HFFc6 (cell line): Measurements from ENCODE around the gene HOXA5. TPM values are rescaled to one million over a fixed set of nuclear protein-coding genes. Genes with fewer than 3 reads are reported as not detected.

Experiments used
- DNase-seq: peaks from one replicate; pipeline ENCODE4 v3.0.0-alpha.2; 2018
- H3K27ac Mint-ChIP-seq: 2 replicates; pipeline ENCODE4 v1.8.0; 2020; ENCODE audit warnings: mild to moderate bottlenecking, mixed read lengths
- H3K27me3 Mint-ChIP-seq: 2 replicates; pipeline ENCODE4 v1.8.0; 2021; ENCODE audit warnings: mild to moderate bottlenecking, moderate library complexity, mixed read lengths; ENCODE audit not compliant: insufficient read depth
- H3K36me3 Mint-ChIP-seq: 2 replicates; pipeline ENCODE4 v1.8.0; 2021; ENCODE audit warnings: low read depth, mixed read lengths
- H3K4me1 Mint-ChIP-seq: 2 replicates; pipeline ENCODE4 v1.8.0; 2020; ENCODE audit warnings: low read depth, mixed read lengths
- H3K4me3 Mint-ChIP-seq: 2 replicates; pipeline ENCODE4 v1.8.0; 2020; ENCODE audit warnings: mild to moderate bottlenecking, moderate library complexity, mixed read lengths
- H3K9me3 Mint-ChIP-seq: 2 replicates; pipeline ENCODE4 v1.8.0; 2020; ENCODE audit warnings: mild to moderate bottlenecking, mixed read lengths
- total RNA-seq, 6 experiments: library from RNA; stranded (reverse); fragmentation: NEBNext Ultra II Directional; extraction: Animal tissue kit (Norgen Biotek cat#: 25700); gene quantifications; 2 replicates in 1 of 6; 3 replicates in 5 of 6; pipeline ENCODE4 v1.2.3, GENCODE V29; 2021
- TF ChIP-seq, protein P1 (sequence below): fragments of 200-600 bp; sonication (generic); IDR thresholded peaks from 2 replicates; pipeline ENCODE4 v1.5.0; 2021; ENCODE audit warnings: antibody characterized with exemption, mild to moderate bottlenecking

Gene HOXA5
- total RNA-seq, 6 experiments from 2014 or later, result 2.0 to 3.8 (median 2.8) TPM

DNA sequence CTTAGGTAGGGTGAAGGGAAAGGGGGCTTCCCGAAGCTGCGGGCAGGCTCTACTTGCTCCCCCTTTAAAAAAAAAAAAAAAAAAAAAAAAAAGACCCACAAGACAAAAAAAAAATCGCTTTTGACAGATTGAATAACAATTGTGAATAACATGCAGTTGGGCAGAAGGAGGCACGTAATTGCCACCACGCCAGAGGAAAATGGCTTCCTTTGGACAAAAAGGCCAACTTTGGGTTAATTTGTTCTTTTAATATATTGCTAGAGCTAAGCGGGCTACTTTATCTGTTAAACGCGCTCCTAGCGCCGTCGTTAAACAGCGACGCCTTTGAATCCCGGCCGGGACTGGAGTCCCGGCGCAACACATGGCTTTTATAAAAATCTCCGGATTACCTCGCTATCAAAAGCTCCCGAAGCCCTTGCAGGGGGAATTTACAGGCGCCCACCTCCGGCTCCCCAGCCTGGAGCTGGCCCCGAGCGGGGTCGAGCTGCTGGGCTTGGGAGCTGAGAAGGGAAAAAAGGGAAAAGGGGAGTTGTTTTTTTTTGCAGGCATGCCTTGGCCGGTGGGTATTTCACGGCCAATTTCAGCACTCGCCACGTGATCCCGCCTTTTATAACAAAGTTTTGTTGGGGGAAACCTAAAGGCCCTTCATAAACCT lies 40.3 kb upstream of the HOXA5 start:
- Mint-ChIP-seq H3K4me3 (peak overlapping the region; percentile 93), H3K9me3 (no peaks in the 10 kb centered on the region), H3K4me1 (peaks cover 58% of the 10 kb centered on the region), H3K36me3 (peaks cover 37% of the 10 kb centered on the region), H3K27me3 (peaks cover 32% of the 10 kb centered on the region), H3K27ac (peak overlapping the region; percentile 97)
- no peak for DNase-seq
- TF ChIP-seq, protein P1, sequence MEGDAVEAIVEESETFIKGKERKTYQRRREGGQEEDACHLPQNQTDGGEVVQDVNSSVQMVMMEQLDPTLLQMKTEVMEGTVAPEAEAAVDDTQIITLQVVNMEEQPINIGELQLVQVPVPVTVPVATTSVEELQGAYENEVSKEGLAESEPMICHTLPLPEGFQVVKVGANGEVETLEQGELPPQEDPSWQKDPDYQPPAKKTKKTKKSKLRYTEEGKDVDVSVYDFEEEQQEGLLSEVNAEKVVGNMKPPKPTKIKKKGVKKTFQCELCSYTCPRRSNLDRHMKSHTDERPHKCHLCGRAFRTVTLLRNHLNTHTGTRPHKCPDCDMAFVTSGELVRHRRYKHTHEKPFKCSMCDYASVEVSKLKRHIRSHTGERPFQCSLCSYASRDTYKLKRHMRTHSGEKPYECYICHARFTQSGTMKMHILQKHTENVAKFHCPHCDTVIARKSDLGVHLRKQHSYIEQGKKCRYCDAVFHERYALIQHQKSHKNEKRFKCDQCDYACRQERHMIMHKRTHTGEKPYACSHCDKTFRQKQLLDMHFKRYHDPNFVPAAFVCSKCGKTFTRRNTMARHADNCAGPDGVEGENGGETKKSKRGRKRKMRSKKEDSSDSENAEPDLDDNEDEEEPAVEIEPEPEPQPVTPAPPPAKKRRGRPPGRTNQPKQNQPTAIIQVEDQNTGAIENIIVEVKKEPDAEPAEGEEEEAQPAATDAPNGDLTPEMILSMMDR, result peak; percentile 11; the same call in 1 of the 2 replicates

- Mint-ChIP-seq H3K36me3 (peaks cover 38% of the 10 kb centered on the region), H3K27ac (peak overlapping the region; percentile 97), H3K4me1 (peaks cover 51% of the 10 kb centered on the region), H3K27me3 (peaks cover 34% of the 10 kb centered on the region), H3K9me3 (no peaks in the 10 kb centered on the region), H3K4me3 (peak overlapping the region; percentile 93)
- TF ChIP-seq, protein P1, result no peak
- no peak for DNase-seq
Observed at GRCh38 chr7:27182861-27183681, 39.6 kb upstream of the HOXA5 start.

DNA sequence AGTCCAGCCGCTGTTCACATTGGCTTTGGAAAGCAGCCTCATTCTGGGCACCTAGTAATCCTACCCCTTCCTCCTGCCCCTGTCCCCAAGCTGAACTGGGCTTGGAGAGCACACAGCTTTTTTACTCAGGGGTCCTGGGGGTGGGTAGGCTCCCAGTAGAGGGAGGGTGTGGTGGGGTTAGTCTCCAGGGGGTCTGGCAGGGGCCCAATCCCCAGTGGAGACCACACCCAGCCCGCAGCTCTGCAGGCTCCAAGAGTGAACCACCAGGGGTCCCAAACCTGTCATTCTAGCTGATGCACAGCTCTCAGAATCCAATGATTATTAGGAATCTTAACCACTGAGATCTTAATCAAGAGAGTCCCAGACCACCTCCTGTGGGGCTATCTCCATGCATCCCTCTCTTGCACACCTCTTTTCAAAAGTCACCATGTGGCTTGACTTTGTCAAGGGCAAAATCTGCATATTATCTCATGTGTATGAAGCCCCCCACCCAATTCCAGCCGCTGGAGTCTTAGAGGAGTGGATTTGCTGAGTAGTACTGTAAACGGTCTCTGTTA lies 38.9 kb upstream of the HOXA5 start:
- TF ChIP-seq, protein P1, result peak; percentile 45
- Mint-ChIP-seq H3K27ac (peak overlapping the region; percentile 97), H3K27me3 (peaks cover 34% of the 10 kb centered on the region), H3K4me1 (peaks cover 50% of the 10 kb centered on the region), H3K4me3 (peak overlapping the region; percentile 93), H3K9me3 (no peaks in the 10 kb centered on the region), H3K36me3 (peaks cover 43% of the 10 kb centered on the region)
- DNase-seq, result no peak

GRCh38 chr7:27181795-27182275 lies 38.4 kb upstream of the HOXA5 start:
- H3K4me3 Mint-ChIP-seq, result peak overlapping the region; percentile 93
- TF ChIP-seq, protein P1, result no peak
- H3K27ac Mint-ChIP-seq, result peak overlapping the region; percentile 97
- H3K9me3 Mint-ChIP-seq, result no peaks in the 10 kb centered on the region
- DNase-seq, result no peak
- H3K4me1 Mint-ChIP-seq, result peaks cover 50% of the 10 kb centered on the region
- peaks cover 34% of the 10 kb centered on the region for H3K27me3 Mint-ChIP-seq
- peaks cover 47% of the 10 kb centered on the region for H3K36me3 Mint-ChIP-seq

DNA sequence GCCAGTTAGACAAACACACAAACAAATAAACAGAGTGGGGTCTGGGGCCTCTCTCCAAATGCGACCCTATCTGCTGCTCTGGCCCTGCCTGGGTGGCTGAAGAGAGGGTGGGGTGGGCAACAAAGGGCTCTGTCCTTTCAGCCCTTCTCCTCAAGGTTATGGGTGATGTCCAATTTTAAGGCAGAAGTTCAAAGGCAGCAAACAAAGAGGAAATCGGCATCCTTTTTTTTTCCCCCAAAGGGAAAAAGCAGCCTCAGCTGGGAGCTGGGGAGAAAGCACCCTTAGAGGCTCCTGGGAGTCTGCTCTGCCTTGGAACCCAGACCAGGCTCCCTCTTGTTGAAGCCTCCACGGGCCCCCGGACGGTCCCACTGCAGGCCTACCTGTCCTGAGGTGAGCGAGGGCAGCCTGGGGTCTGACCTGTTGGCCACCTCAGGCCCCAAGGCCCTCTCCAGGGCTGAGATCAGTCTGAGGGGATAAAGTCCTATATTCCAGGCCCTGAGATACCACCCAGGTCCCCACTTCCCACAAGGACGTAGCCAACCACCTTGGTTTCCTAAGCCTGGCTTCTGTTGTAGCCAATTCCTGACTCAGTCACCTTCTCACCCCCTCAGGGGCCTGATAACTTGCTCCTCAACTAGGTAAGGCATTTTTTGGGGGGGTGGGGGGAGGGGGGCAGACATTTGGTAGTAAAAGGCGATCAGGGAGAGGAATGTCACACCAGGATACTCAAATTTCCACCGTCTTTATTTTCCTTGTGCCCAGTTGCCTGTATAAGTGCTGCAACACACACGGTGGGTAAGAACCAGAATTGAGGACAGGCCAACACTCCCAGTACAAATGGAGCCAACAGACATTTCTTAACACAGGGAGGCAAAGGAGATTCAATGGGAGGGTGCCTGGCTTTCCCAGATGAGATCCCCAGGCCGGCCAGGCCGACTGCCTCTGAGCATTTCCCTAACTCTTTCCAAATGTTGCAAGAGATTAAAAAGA lies 37.2 kb upstream of the HOXA5 start:
- Mint-ChIP-seq H3K4me3 (peak overlapping the region; percentile 93), H3K27ac (peak overlapping the region; percentile 97), H3K9me3 (no peaks in the 10 kb centered on the region), H3K4me1 (peaks cover 50% of the 10 kb centered on the region), H3K36me3 (peaks cover 55% of the 10 kb centered on the region), H3K27me3 (peaks cover 31% of the 10 kb centered on the region)
- no peak for DNase-seq
- TF ChIP-seq, protein P1, result no peak
